Measurements from ENCODE around the gene CNTNAP2.

CNTNAP2 gene

DNA sequence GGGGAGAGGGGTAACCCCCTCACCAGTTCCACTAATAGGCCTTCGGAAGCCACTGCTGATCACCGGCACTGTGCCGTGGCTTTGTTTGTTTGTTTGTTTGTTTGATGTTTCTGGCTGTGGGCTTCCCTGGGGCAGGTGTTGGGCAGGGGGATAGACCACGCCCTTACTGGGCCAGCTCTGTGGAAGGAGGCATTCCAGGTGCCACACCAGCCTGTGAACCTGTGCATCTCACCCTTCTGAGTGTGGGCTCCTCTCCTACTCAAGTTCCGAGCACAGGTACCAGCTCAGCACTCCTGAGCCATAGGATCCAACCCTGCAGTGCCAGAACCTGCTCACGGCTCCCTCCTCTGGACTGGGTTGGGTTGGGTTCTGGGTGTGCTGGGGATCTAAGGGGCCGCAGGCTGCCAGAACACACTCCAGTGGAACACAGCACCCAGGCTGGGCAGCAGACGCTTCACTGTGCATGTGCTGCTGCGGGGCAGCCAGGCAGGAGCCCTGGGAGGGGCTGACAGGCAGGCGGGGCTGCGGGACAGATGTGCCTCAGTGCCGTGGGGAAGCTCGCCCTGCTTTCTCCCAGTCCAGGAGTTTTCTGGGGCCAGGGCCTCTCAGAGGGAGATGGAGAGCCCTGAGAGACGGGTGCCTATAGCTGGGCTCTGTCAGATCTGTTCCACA, 1053.9 kb downstream of the CNTNAP2 start:
- no peak for DNase-seq

DNA sequence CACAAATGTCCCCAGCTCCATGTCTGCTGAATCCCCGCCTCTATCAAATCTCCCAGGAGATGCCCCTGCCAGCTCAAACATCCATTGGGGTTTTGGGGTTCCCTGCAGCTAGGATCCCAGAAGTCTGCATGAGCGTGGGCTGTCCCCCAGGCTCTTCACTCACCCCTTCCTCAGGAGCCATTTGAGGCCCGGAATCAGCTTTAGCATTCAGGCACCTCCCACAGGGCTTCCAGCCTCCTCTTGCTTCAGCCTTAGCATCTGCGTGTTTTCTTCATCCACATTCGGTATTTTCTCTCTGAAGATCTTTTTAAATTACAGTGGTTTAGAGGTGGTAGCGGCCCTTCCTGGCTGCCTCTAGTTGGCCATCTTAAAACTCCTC, 1054.4 kb downstream of the CNTNAP2 start:
- DNase-seq, result no peak

DNA sequence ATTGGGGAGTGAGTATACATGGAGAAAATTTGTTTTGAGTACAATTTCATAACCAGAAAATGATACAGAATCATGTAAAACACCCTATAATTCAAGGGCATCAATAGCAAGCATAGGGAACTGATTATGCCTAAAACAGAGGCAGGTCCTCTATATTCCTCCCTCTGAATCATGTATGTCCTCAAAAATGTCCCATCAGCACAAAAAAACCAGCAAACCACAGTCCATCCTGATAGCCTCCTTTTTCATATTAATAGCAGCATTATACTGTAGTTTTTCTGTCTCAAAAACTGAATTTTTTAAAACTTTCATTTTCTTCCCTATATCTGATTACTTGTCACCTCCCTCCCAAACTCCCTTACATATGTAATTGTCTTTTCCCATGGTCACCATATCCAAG, 1057.3 kb downstream of the CNTNAP2 start:
- DNase-seq, result no peak

DNA sequence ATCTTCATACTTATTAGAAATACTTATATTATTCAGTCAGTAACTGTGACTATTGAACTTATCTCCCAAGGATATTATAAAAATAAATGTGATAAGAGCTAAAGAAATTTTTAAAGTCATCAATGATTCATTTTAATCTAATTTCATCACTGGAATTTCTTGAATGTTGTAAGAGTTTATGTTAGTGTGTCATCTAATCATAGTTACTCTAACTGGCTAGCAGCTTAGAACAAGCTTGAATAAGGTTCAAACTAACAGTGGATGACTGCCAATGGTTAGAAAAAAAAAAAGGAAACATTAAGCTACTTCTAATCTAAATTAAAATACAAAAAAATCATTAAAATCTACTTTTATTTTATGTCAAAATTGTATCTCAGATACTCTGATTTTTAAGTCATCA, 1066.3 kb downstream of the CNTNAP2 start:
- DNase-seq, result no peak

DNA sequence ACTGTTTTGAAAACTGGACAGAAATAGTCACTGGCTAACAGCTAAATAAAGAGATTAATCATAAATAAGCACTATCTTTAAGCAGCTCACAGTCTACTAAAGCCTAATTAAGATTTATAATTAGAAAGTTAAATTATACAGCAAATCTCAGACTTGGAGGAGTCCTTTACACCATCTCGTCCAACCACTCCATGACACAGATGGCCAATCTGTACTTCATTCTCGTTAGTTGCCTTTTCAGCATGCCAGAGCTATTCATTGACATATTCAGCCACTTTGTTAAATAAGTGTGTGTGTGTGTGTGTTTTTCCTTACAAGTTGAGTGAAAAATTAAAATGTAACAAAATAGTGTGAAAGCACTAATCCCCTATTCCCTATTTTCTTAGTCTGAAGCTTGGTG, 1066.7 kb downstream of the CNTNAP2 start:
- DNase-seq, result no peak

DNA sequence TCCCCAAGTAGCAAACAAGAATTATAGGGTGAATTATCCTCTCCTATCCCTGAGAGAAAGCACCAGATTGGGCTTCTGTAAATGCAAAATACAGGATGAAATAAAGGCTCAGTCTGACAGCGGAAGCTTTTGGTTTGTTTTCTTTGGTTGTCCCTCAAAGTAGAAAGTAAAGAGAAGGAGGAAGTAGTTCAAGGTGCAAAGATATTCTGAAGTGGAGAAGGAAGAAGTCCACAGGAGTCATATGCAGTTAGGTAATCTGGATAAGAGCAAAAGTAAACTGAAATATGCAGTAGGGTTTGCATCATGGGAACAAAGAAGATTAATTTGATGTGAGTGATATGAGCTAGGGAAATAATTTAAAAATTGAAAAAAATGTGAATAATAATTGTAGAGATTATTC, 1071.9 kb downstream of the CNTNAP2 start:
- no peak for DNase-seq

DNA sequence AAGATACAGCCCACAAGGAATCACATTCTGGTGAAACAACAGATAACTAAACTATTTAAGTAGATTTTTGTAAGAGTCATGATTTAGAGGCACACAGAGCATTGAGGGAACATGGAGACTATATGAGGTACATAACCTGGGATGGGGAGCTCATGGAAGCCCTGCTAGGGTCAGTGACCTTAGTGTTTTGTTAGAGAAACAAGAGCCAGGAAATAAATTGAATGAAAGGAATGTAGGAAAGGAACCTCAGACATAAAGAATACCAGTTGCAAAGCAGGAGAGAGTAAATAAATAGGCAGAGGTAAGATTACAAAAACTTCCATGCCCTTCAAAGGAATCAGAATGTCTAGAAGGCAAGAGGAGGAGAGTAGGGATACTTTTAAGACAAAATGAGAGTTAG, 1076.9 kb downstream of the CNTNAP2 start:
- no peak for DNase-seq

DNA sequence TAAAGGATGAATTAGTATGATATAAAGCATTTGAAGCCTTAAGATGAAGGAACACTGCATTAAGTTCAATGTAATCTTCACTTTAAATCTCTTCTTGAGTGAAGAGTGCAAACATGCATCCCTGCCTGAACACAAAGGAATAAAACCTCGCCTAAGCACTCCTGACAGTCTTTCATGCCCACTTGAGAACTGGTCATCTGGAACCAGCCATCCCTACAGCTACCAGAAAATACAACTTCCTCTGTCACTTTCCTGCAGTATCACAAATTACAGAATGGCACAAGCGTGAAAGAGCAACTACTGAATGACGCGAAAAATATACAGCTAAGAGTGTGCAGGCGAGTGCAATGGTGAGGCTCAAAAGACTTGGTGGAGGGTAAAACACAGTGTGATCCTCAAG, 1079.9 kb downstream of the CNTNAP2 start:
- DNase-seq, result peak; percentile 64

DNA sequence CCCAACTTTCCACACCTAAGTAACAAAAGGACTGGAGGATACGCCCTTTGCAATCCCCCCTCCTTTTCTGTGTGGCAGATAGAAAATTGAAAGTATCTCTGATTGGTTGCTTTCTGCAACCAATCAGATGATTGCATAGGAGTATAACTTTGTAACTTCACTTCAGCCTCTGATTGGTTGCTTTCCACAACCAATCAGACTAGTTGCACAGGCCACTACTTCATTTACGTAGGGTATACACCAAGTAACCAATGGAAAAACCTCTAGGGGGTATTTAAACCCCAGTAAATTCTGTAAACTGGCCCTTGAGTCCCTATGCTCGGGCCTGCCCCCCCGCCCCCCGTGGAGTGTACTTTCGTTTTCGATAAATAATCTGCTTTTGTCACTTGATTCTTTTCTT, 1080.4 kb downstream of the CNTNAP2 start:
- peak; percentile 84 for DNase-seq

DNA sequence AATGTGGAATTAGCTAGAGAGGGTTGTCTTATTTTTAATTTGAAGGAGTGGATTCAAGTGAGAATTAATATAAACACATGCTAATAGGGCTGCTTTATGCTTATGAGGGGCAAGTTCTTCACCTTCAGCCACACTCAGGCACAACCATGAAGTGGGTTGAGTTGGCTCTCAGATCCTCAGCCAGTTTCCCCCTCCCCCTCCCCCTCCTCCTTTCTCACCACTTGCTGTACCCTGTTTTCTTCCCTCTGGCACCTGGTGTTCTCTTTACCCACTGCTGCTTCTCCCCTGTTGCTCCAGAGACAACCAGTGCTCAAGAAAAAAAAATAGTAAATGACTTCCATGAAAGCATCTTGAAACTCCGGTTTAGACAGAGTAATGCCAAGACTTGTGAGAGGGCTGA, 1083.3 kb downstream of the CNTNAP2 start:
- no peak for DNase-seq

DNA sequence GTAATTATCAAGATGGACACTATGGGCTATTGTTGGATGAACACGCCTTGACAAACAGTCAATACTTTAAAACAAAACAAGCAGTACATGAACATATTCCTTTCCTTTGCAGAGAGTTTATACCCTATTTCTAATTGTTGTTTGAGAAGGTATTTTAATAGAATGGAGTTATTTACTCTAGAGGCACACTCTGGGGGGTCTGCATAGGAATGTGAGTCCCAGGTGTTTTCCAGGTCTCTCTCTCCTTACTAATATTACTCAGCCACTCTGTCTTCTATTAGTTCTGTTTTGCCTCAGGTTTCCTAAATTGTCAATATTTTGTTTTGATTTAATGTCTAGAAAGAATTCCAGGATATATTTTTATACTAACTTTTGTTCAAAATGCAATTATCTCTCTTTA, 1091.4 kb downstream of the CNTNAP2 start:
- no peak for DNase-seq

DNA sequence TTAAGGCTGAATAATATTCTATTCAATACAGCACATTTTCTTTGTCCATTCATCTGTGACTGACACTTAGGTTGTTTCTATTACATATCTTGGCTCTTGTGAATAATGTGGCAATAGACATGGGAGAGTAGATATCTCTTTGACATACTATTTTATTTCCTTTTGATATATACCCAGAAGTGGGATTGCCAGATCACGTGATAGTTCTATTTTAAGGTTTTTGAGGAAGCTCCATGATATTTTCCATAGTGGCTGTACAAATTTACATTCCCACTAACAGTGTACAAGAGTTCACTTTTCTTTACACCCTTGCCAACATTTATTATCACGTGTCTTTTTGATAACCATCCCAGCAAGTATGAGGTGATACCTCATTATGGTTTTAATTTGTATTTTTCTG, 1114.7 kb downstream of the CNTNAP2 start:
- DNase-seq, result no peak

DNA sequence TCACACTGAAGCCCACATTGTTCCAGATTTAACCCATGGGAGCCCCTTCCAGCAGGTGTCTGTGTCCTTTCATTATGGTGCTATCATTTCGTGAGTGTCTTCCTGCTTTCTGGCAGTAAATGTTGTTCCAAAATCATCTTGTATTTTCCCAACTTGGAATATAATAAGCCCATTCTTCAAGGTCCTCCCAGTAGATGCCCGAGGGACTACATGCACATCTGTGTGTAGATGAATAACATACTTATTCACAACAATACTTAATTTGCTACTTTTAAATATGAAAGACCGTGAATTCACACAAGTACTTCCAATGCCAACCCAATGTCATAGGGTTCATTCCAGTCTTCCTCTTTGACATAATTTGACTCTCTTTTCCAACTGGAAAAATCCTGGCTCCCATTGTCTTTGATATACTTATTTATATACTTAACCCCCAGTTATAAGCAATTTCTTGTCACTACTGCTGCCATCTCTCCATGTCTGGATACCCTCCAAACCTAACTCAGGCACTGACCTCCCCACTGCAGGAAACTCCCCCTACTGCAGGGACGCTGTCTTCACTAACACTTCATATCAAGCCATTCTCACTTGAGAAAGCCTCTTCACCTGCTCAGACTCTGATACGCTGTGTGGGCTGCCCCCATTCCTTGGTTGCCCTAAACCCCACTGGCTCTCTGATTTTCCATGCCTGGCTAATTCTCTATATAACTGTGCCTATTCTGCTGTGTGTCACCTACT, 1119.2 kb downstream of the CNTNAP2 start:
- DNase-seq, result no peak

DNA sequence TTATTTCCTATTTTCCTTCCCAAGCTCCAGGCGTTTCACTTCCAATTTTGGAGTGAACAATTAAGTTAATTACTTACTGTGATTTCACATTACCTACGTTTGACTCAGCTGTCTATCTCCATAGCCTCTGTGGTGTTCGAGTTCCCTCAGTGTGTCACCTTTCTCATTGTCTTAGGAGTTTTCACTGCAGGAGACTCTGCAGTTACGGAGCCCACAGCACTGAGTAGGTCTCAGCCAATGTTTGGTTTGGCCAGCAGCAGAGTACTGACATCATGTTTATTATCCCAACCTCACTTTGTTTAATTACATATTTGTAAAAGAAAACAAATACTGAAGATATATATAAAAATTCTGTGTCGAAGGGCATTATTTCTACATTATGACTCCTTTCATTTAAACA, 1123.9 kb downstream of the CNTNAP2 start:
- DNase-seq, result peak; percentile 16

DNA sequence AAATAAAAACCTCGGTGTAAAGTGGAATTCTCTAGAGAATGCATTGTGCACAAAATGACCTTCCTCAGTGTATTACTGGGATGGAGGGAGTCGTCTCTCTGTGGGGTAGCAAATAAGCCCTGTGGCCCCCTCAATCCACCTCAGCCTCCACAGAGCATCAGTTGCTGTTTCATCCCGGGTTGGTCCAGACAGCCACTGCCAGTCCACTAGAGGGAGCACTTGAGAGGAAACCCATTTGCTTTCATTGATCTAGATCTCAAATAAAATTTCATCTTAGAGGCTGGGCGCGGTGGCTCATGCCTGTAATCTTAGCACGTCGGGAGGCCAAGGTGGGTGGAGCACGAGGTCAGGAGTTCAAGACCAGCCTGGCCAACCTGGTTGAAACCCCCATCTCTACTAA, 1128.7 kb downstream of the CNTNAP2 start:
- DNase-seq, result peak; percentile 82

DNA sequence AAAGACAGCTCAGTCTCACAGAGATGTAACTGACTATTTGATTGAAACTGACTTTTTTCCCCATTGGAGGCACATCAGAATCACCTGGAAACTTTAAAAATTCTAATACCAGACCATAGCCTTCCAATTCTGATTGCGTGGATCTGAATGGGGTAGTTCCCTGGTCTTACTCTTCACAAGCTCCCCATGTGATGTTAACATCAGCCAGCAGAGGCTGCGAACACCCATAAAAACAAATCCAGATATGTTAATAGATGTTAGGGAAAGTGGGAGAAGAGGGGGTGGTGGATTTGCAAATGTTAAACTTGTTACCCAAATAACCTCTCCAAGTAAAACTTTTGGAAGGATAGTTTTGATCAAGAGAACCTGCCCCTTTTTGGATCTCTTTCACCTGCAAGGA, 1133.4 kb downstream of the CNTNAP2 start:
- no peak for DNase-seq

DNA sequence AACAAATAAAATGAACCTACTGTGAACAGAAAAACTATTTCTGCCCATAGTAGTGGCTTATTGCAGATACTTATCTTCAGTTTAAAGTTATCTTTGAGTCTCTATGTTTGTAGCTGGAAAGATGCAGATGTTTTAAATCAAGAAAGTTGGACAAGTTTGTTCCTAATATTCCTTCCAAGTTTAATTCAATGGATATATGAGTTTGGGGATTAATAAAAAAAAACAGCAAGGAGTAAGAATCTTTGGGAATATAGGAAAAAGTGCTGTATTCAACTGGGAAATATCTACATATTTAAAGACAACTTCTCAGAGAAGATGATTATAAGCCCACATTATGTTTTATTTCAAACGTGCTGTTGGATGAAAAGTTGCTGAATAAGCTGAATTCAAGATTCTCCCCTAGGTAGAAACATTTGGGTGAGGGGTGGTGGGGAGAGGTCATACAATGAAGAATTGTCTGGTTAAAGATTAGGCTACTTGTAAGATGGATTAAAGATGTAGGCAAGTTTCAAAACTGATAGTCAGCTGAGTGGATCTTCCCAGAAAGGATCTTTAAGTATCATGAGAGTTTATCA, 1135.2 kb downstream of the CNTNAP2 start:
- no peak for DNase-seq

DNA sequence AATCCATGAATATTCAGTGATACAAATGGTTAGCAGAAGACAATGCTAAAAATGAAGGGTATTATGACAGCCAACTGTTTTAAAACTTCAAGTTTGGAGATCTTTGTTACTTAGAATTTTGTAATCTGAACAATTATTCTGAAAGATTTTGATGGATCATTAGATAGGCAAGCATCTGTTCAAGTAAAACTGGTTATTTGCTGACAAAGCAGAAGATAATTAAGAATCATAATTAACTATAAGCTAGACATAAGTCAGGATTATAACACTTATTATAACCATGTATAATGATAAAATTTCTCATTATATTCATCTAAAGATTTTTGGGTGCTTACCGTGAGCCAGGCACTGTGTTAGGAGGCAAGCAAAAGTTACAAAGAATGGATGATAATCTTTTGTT, 1145.1 kb downstream of the CNTNAP2 start:
- no peak for DNase-seq

DNA sequence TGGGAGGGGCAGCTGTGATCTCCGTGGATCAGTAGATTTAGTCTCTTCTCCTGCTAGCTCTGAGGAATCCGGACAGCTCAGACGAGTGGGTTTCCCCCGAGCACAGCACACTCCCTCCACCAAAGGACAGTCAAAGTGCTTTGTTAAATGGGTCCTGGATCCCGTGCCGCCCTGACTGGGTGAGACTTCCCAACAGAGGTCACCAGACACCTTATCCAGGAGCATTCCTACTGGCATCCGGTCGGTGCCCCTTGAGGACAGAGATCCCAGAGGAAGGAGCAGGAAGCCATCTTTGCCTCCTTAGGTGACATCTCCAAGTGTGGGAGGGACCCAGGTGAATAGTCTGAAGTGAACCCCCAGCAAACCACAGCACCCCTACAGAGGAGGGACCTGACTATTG, 1148.9 kb downstream of the CNTNAP2 start:
- DNase-seq, result no peak

DNA sequence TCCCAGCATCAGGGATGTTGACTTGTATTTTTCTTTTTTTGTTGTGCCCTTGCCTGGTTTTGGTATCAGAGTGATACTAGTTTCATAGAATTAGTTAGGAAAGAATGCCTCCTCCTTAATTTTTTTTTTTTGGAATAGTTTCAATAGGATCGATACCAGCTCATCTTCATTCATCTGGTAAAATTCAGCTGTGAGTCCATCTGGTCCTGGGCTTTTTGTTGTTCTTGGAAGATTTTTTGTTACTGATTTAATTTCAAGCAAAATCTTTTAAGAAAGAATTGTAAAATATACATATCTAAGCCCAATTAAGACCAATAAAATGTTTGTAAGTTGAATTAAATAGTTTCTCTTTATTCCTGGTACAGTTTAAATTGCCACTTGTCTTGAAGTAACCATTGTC, 1159.5 kb downstream of the CNTNAP2 start:
- no peak for DNase-seq

DNA sequence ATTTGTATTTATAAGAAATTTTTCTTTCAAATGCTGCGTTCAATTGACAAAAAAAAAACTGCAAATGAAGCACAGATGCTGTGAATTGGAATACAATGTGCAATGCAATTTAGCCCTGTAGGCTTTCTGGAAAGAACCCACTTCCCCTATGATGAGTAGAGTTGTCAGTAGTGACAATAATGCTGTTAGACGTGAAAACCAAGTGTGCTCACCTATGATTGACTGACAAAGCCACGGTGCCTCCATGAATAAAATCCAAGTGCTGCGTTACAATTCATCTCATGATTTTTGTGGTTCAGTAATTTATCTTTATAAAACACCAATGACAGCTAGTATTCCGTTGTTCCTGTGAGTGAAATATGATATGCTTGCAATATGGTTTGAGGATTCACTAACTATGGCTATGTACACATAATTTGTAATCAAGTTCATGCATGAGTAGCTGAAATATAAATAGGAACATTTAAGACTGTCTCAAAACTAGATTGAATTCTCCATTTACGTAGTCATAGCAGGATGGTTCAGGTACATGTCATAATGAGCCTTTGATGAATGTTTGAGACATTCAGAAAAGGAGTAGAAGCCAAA, 1160.3 kb downstream of the CNTNAP2 start:
- peak; percentile 84 for DNase-seq

DNA sequence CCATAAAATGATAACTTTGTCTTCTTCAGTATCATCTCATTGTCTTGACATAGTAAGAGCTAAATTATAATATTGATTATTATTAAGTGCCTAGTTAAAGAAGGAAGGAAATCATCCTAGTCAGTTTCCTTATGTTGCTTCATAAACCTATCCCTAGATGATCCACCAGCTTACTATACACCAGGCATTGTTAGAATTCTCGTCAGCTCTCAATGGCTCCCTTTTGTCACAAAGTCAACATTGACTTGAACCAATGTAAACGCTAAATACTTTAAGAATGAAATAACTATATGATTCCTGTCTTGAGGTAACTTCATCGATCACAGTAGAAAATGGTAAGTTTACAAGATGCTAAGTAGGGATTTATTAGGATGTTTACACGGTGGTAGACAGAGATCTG, 1162.9 kb downstream of the CNTNAP2 start:
- no peak for DNase-seq

DNA sequence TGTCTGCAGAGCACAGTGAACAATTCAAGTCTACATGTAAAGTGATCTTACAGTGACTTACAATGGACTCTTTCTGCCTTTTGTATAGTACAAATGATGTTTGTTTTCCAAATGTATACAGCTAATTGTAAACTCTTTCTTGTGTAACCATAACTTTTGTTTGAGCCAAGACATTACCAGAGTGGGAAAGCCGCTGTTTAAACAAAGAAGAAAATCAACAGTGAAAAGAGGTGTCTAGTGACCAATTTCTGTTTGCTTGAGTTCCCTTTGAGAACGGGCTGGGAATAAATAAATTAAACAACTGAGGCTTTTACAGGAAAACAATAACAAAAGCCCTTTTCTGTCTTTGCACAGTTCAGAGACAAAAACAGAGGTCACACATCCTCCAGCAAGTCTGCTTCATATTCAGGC, 1163.4 kb downstream of the CNTNAP2 start:
- DNase-seq, result peak; percentile 75

DNA sequence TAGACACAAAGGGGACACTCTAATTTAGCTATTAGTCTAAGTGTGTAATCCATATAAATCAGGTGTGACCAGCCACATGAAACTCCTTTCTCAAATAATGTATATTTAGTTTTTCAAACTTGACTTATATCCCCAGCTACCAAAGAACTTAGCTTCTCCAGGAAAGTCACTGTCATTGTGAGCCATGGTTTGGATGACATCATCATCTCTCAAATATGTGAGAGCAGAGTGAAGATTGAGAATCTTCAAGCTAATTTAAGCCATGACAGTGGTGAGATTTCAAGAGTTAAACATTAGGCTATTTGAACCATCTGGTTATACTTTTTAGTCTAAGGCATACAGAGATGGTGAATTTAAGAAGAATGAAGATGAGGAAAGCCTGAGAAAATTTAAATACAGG, 1165.6 kb downstream of the CNTNAP2 start:
- DNase-seq, result no peak
